Left ventricle myocardium inferior (tissue), 1 donor: Measurements from ENCODE around the gene ZFHX3. TPM values are rescaled to one million over a fixed set of nuclear protein-coding genes. Genes with fewer than 3 reads are reported as not detected.
A peak's percentile ranks its signal among the peaks of the same experiment; 100 is the strongest.

ENCODE experiments used
- DNase-seq: peaks from one replicate; pipeline ENCODE4 v3.0.0-alpha.2; 2020
- H3K27ac ChIP-seq: fragments of 200-600 bp; replicated peaks from 2 replicates; pipeline ENCODE4 v1.8.0; 2021
- H3K27me3 ChIP-seq: fragments of 200-600 bp; 2 replicates; pipeline ENCODE4 v1.8.0; 2021; ENCODE audit warnings: low read depth
- H3K36me3 ChIP-seq: fragments of 200-600 bp; 2 replicates; pipeline ENCODE4 v1.8.0; 2021
- H3K4me1 ChIP-seq: fragments of 200-600 bp; 2 replicates; pipeline ENCODE4 v1.8.0; 2021
- H3K4me3 ChIP-seq: fragments of 200-600 bp; 2 replicates; pipeline ENCODE4 v1.8.0; 2021; ENCODE audit warnings: mild to moderate bottlenecking, moderate library complexity
- H3K9me3 ChIP-seq: fragments of 200-600 bp; replicated peaks from 2 replicates; pipeline ENCODE4 v1.8.0; 2021
- CTCF ChIP-seq: fragments of 200-600 bp; IDR thresholded peaks from 2 replicates; pipeline ENCODE4 v1.8.0; 2021; ENCODE audit warnings: antibody characterized with exemption, mild to moderate bottlenecking, borderline replicate concordance
- intact Hi-C: fragments of 100-400 bp; cut with micrococcal nuclease; formaldehyde crosslinking; loops from one replicate; pipeline ENCODE4 v1.11.0; 2022
- total RNA-seq: library from RNA; stranded (reverse); fragmentation: NEBNext Ultra II Directional; extraction: Animal tissue kit (Norgen Biotek cat#: 25700); gene quantifications from one replicate; pipeline ENCODE4 v1.2.1, GENCODE V29; 2021
- donor health status: DM: no; HTN: yes; CAD: no; lungs with severe emphysema.

The ZFHX3 gene
- total RNA-seq, 1 donor from 2014 or later: 9.6 TPM

GRCh38 chr16:73006026-73006425, 41.9 kb downstream of the ZFHX3 start:
- H3K27ac ChIP-seq: no peak overlapping the region
- H3K4me1 ChIP-seq: peaks cover 31% of the 10 kb centered on the region
- H3K9me3 ChIP-seq: peaks cover 6% of the 10 kb centered on the region
- DNase-seq: no peak
- no peak for TF ChIP-seq CTCF
- H3K4me3 ChIP-seq: no peak overlapping the region
- no peaks in the 10 kb centered on the region for H3K36me3 ChIP-seq
- no peaks in the 10 kb centered on the region for H3K27me3 ChIP-seq
- intact Hi-C loops: no loop called here

- peaks cover 8% of the 10 kb centered on the region for H3K9me3 ChIP-seq
- no peak overlapping the region for H3K4me3 ChIP-seq
- H3K27ac ChIP-seq: no peak overlapping the region
- H3K27me3 ChIP-seq: no peaks in the 10 kb centered on the region
- TF ChIP-seq CTCF: no peak
- peaks cover 32% of the 10 kb centered on the region for H3K4me1 ChIP-seq
- intact Hi-C loops: no loop called here
- H3K36me3 ChIP-seq: no peaks in the 10 kb centered on the region
- no peak for DNase-seq
Measured at GRCh38 chr16:73002866-73003265, 45.1 kb downstream of the ZFHX3 start.

GRCh38 chr16:73000907-73001521, 46.9 kb downstream of the ZFHX3 start:
- DNase-seq: no peak
- no peak for TF ChIP-seq CTCF
- Histone ChIP-seq H3K36me3 (no peaks in the 10 kb centered on the region), H3K9me3 (peaks cover 8% of the 10 kb centered on the region), H3K27me3 (no peaks in the 10 kb centered on the region), H3K4me3 (peak overlapping the region; percentile 43), H3K27ac (peak overlapping the region; percentile 80), H3K4me1 (peaks cover 44% of the 10 kb centered on the region)
- intact Hi-C loops: no loop called here

GRCh38 chr16:73000020-73000906, 47.7 kb downstream of the ZFHX3 start:
- TF ChIP-seq CTCF: no peak
- peak overlapping the region; percentile 43 for H3K4me3 ChIP-seq

GRCh38 chr16:72999541-73000019, 48.3 kb downstream of the ZFHX3 start:
- Histone ChIP-seq H3K4me3 (peak overlapping the region; percentile 43), H3K4me1 (peaks cover 57% of the 10 kb centered on the region), H3K9me3 (peaks cover 8% of the 10 kb centered on the region), H3K36me3 (no peaks in the 10 kb centered on the region), H3K27ac (peak overlapping the region; percentile 80), H3K27me3 (no peaks in the 10 kb centered on the region)
- intact Hi-C loops: no loop called here
- DNase-seq: no peak
- no peak for TF ChIP-seq CTCF

More at GRCh38 chr16:73000020-73000906, 47.7 kb downstream of the ZFHX3 start:
- no peaks in the 10 kb centered on the region for H3K27me3 ChIP-seq
- peaks cover 50% of the 10 kb centered on the region for H3K4me1 ChIP-seq
- peaks cover 8% of the 10 kb centered on the region for H3K9me3 ChIP-seq
- H3K27ac ChIP-seq: peak overlapping the region; percentile 80
- intact Hi-C loops: no loop called here
- no peaks in the 10 kb centered on the region for H3K36me3 ChIP-seq
- peak; percentile 51 for DNase-seq
